ENCODE results near the gene ZNF407. TPM values are rescaled to one million over a fixed set of nuclear protein-coding genes. Genes with fewer than 3 reads are reported as not detected.
A peak's percentile ranks its signal among the peaks of the same experiment; 100 is the strongest.

ZNF407 gene
- total and polyA plus RNA-seq, 3 donors from 2014 or later: 10.9 to 35.9 (median 30.8) TPM

- Histone ChIP-seq H3K4me1 (peaks cover 12% of the 10 kb centered on the region), H3K36me3 (ENCODE audit: low read depth, missing control alignments) (no peaks in the 10 kb centered on the region), H3K27ac (peak overlapping the region in 1 of 2 donors; percentile 32), H3K4me3 (no peak overlapping the region), H3K27me3 (no peaks in the 10 kb centered on the region), H3K9me3 (no peaks in the 10 kb centered on the region)
- 71 to 84% methylated on average over 1 of the region's 1 CpG for WGBS, 2 donors
- DNase-seq: no peak
- TF ChIP-seq CTCF (IDR thresholded peaks at IDR 0.05): no peak
- TF ChIP-seq POLR2A (IDR thresholded peaks at IDR 0.05): no peak
- intact Hi-C loops (cut with DNase I; ENCODE audit: low total_unique reads): no loop called here
Observed at GRCh38 chr18:74930616-74931015, 332.9 kb downstream of the ZNF407 start.

GRCh38 chr18:74933930-74934329, 336.3 kb downstream of the ZNF407 start:
- Histone ChIP-seq H3K4me1 (no peaks in the 10 kb centered on the region), H3K4me3 (no peak overlapping the region), H3K27me3 (no peaks in the 10 kb centered on the region), H3K36me3 (ENCODE audit: low read depth, missing control alignments) (no peaks in the 10 kb centered on the region), H3K9me3 (no peaks in the 10 kb centered on the region), H3K27ac (no peak overlapping the region)
- no peak for TF ChIP-seq CTCF (IDR thresholded peaks at IDR 0.05)
- TF ChIP-seq POLR2A (IDR thresholded peaks at IDR 0.05): no peak
- no peak for DNase-seq
- 94 to 95% methylated on average over 4 of the region's 4 CpGs for WGBS, 2 donors
- intact Hi-C loops (cut with DNase I; ENCODE audit: low total_unique reads): no loop called here

- no peak overlapping the region for H3K27ac ChIP-seq
- no peak overlapping the region for H3K4me3 ChIP-seq
- H3K27me3 ChIP-seq: no peaks in the 10 kb centered on the region
- H3K4me1 ChIP-seq: no peaks in the 10 kb centered on the region
- no peak for DNase-seq
- 92% methylated on average over 7 of the region's 7 CpGs for WGBS, 2 donors
- intact Hi-C loops (cut with DNase I; ENCODE audit: low total_unique reads): no loop called here
- no peaks in the 10 kb centered on the region for H3K9me3 ChIP-seq
- TF ChIP-seq CTCF (IDR thresholded peaks at IDR 0.05) (no peak), POLR2A (IDR thresholded peaks at IDR 0.05) (no peak)
- H3K36me3 ChIP-seq (ENCODE audit: low read depth, missing control alignments): no peaks in the 10 kb centered on the region
Observed at GRCh38 chr18:74935434-74935833, 337.8 kb downstream of the ZNF407 start.

GRCh38 chr18:74936343-74936742, 338.7 kb downstream of the ZNF407 start:
- TF ChIP-seq POLR2A (IDR thresholded peaks at IDR 0.05): no peak
- TF ChIP-seq CTCF (IDR thresholded peaks at IDR 0.05): no peak
- intact Hi-C loops (cut with DNase I; ENCODE audit: low total_unique reads): no loop called here
- no peak overlapping the region for H3K27ac ChIP-seq

GRCh38 chr18:74937291-74937690, 339.6 kb downstream of the ZNF407 start:
- no peaks in the 10 kb centered on the region for H3K36me3 ChIP-seq (ENCODE audit: low read depth, missing control alignments)
- DNase-seq: no peak
- no peak for TF ChIP-seq CTCF (IDR thresholded peaks at IDR 0.05)
- TF ChIP-seq POLR2A (IDR thresholded peaks at IDR 0.05): no peak
- no peaks in the 10 kb centered on the region for H3K27me3 ChIP-seq
- no peak overlapping the region for H3K27ac ChIP-seq
- H3K9me3 ChIP-seq: no peaks in the 10 kb centered on the region
- H3K4me1 ChIP-seq: no peaks in the 10 kb centered on the region
- intact Hi-C loops (cut with DNase I; ENCODE audit: low total_unique reads): no loop called here
- no peak overlapping the region for H3K4me3 ChIP-seq
- WGBS, 2 donors: 84 to 93% methylated on average over 1 of the region's 1 CpG

More at GRCh38 chr18:74936343-74936742, 338.7 kb downstream of the ZNF407 start:
- Histone ChIP-seq H3K36me3 (ENCODE audit: low read depth, missing control alignments) (no peaks in the 10 kb centered on the region), H3K4me3 (no peak overlapping the region), H3K27me3 (no peaks in the 10 kb centered on the region), H3K9me3 (no peaks in the 10 kb centered on the region), H3K4me1 (no peaks in the 10 kb centered on the region)
- DNase-seq: no peak
- 81 to 92% methylated on average over 6 of the region's 6 CpGs for WGBS, 2 donors

Measured in testis (tissue), 3 donors.